Measurements from ENCODE around the gene PTGES.

DNA sequence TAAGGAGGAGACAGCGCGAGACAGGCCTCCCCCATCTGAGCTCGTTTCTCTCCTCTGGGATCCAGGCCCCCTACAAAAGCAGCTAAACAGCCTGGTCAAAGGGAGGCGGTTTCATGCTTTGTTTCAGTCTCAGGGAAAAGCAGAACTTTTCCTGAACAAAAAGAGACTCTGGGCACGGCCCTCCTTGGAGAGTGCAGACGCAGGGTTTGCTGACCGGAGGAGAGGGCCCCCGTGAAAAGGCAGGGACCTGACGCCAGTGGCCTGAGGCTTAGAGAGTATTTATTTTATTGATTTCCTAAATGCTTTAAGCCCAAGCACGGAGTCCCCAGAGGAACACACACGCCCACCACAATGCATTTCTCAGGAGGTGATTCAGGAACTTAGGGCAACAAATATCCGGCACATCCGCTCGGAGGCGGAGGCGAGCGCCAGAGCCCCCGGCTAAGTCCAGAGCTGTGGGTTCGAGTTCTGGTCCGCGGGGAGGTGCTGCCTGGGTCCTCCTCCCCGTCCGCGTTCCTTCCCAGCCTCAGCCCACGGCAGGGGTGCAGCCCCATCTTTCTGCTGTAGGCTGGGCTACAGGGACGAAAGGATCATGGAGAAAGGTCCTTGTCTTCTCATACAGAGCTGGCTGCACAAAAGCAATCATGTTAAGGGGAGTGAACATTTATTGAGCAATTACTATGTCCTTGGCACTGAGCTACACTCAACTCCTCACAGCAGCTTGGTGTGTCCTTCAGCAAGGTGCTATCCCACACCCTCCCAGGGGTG is 40.0 kb downstream of the PTGES start:
- TF ChIP-seq, protein P1, sequence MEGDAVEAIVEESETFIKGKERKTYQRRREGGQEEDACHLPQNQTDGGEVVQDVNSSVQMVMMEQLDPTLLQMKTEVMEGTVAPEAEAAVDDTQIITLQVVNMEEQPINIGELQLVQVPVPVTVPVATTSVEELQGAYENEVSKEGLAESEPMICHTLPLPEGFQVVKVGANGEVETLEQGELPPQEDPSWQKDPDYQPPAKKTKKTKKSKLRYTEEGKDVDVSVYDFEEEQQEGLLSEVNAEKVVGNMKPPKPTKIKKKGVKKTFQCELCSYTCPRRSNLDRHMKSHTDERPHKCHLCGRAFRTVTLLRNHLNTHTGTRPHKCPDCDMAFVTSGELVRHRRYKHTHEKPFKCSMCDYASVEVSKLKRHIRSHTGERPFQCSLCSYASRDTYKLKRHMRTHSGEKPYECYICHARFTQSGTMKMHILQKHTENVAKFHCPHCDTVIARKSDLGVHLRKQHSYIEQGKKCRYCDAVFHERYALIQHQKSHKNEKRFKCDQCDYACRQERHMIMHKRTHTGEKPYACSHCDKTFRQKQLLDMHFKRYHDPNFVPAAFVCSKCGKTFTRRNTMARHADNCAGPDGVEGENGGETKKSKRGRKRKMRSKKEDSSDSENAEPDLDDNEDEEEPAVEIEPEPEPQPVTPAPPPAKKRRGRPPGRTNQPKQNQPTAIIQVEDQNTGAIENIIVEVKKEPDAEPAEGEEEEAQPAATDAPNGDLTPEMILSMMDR (IDR thresholded peaks at IDR 0.05), result no peak
- TF ChIP-seq POLR2A (IDR thresholded peaks at IDR 0.05), result no peak

Measured in testis (tissue), 2 donors.